SK-N-SH (cell line): ENCODE data around the gene PXYLP1.
A peak's percentile ranks its signal among the peaks of the same experiment; 100 is the strongest.

Experiments used
- RAD21 ChIP-seq: IDR thresholded peaks from 2 replicates; pipeline ENCODE4 v1.6.1; 2012; ENCODE audit warnings: mild to moderate bottlenecking, low read length
- RCOR1 ChIP-seq: fragments of 150-350 bp; IDR thresholded peaks from 2 replicates; pipeline ENCODE4 v1.6.1; 2017; ENCODE audit warnings: antibody characterized with exemption, low read length
- YY1 ChIP-seq: IDR thresholded peaks from 2 replicates; pipeline ENCODE4 v1.4.0; 2012; ENCODE audit warnings: low read depth, mild to moderate bottlenecking
- TF ChIP-seq, protein P1 (sequence below): fragments of 200-600 bp; sonication (generic); IDR thresholded peaks from 2 replicates; pipeline ENCODE4 v1.6.1; 2017; ENCODE audit warnings: antibody characterized with exemption, mild to moderate bottlenecking, moderate library complexity
- TF ChIP-seq, protein P2 (sequence below): IDR thresholded peaks from 2 replicates; pipeline ENCODE4 v1.6.1; 2012; ENCODE audit warnings: mild to moderate bottlenecking, low read depth, low read length, moderate library complexity

DNA sequence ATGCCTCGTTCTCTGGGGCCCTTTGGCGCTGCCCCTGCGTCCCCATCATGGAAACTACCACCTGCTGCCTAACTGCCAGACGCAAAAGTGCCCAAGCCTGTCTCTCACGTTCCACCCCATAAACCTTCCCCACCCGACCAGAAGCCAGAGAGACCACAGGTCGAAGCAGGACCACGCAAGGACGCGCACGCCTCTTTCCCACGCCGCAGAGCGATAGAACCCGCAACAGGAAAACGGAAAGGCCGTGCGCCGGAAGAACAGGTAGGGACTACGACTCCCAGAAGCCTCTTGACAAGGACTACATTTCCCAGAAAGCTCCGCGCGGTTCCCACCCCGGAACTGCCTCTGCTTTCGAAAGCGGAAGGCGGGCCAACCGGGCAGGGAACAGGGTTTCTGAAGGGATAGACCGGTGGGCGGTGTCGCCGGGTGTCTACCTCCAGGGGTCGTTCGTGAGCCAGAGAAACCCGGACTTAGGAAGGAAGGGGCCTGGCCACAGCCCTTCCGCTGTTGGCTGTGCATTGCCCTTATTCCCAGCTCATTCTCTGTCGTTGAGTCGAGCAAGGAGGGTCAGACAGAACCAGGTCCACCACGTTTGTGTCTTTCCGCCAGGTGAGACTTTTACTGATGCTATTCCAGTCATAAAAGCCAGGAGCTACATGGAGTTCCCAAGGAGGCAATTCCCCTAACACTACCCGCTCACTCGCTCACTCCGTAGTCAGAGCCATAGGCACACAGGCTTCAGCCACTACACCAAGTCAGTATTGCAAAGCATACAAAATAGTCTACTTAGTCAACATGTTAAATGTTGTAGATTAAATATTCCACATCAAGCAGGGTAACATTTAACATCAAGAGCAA lies 80.1 kb downstream of the PXYLP1 start:
- no peak; the same call in 1 of the 2 replicates for TF ChIP-seq RCOR1
- TF ChIP-seq, protein P1, sequence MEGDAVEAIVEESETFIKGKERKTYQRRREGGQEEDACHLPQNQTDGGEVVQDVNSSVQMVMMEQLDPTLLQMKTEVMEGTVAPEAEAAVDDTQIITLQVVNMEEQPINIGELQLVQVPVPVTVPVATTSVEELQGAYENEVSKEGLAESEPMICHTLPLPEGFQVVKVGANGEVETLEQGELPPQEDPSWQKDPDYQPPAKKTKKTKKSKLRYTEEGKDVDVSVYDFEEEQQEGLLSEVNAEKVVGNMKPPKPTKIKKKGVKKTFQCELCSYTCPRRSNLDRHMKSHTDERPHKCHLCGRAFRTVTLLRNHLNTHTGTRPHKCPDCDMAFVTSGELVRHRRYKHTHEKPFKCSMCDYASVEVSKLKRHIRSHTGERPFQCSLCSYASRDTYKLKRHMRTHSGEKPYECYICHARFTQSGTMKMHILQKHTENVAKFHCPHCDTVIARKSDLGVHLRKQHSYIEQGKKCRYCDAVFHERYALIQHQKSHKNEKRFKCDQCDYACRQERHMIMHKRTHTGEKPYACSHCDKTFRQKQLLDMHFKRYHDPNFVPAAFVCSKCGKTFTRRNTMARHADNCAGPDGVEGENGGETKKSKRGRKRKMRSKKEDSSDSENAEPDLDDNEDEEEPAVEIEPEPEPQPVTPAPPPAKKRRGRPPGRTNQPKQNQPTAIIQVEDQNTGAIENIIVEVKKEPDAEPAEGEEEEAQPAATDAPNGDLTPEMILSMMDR, result peak; percentile 76
- TF ChIP-seq YY1, result peak; percentile 42; the same call in 1 of the 2 replicates
- peak; percentile 83 for TF ChIP-seq RAD21
- TF ChIP-seq, protein P2, sequence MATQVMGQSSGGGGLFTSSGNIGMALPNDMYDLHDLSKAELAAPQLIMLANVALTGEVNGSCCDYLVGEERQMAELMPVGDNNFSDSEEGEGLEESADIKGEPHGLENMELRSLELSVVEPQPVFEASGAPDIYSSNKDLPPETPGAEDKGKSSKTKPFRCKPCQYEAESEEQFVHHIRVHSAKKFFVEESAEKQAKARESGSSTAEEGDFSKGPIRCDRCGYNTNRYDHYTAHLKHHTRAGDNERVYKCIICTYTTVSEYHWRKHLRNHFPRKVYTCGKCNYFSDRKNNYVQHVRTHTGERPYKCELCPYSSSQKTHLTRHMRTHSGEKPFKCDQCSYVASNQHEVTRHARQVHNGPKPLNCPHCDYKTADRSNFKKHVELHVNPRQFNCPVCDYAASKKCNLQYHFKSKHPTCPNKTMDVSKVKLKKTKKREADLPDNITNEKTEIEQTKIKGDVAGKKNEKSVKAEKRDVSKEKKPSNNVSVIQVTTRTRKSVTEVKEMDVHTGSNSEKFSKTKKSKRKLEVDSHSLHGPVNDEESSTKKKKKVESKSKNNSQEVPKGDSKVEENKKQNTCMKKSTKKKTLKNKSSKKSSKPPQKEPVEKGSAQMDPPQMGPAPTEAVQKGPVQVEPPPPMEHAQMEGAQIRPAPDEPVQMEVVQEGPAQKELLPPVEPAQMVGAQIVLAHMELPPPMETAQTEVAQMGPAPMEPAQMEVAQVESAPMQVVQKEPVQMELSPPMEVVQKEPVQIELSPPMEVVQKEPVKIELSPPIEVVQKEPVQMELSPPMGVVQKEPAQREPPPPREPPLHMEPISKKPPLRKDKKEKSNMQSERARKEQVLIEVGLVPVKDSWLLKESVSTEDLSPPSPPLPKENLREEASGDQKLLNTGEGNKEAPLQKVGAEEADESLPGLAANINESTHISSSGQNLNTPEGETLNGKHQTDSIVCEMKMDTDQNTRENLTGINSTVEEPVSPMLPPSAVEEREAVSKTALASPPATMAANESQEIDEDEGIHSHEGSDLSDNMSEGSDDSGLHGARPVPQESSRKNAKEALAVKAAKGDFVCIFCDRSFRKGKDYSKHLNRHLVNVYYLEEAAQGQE, result no peak
